Measurements from ENCODE around the gene BAIAP2.
A peak's percentile ranks its signal among the peaks of the same experiment; 100 is the strongest.

BAIAP2 gene

GRCh38 chr17:81066072-81066471, 31.1 kb downstream of the BAIAP2 start:
- peak overlapping the region; percentile 47 for H3K27ac ChIP-seq
- no peak for TF ChIP-seq CTCF (conservative IDR thresholded peaks at IDR 0.05)

GRCh38 chr17:81066771-81067315, 31.9 kb downstream of the BAIAP2 start:
- no peak for TF ChIP-seq CTCF (conservative IDR thresholded peaks at IDR 0.05)
- peak overlapping the region; percentile 47 for H3K27ac ChIP-seq

- no peak for TF ChIP-seq CTCF (conservative IDR thresholded peaks at IDR 0.05)
- no peak overlapping the region; the same call in 1 of the 2 replicates for H3K27ac ChIP-seq
These were observed 32.5 kb downstream of the BAIAP2 start for GRCh38 chr17:81067391-81067811.

- H3K27ac ChIP-seq, result no peak overlapping the region
- no peak for TF ChIP-seq CTCF (conservative IDR thresholded peaks at IDR 0.05)
These were observed 33.6 kb downstream of the BAIAP2 start for GRCh38 chr17:81068411-81069134.

- H3K27ac ChIP-seq, result no peak overlapping the region
- TF ChIP-seq CTCF (conservative IDR thresholded peaks at IDR 0.05), result no peak
These were observed 34.2 kb downstream of the BAIAP2 start for GRCh38 chr17:81069135-81069645.

GRCh38 chr17:81070541-81071246, 35.7 kb downstream of the BAIAP2 start:
- no peak for TF ChIP-seq CTCF (conservative IDR thresholded peaks at IDR 0.05)
- no peak overlapping the region for H3K27ac ChIP-seq
